ENCODE data around the gene D2HGDH. TPM values are rescaled to one million over a fixed set of nuclear protein-coding genes. Genes with fewer than 3 reads are reported as not detected.

D2HGDH gene
- total and polyA plus RNA-seq, 2 experiments from 2014 or later: 9.7 to 19.1 TPM

DNA sequence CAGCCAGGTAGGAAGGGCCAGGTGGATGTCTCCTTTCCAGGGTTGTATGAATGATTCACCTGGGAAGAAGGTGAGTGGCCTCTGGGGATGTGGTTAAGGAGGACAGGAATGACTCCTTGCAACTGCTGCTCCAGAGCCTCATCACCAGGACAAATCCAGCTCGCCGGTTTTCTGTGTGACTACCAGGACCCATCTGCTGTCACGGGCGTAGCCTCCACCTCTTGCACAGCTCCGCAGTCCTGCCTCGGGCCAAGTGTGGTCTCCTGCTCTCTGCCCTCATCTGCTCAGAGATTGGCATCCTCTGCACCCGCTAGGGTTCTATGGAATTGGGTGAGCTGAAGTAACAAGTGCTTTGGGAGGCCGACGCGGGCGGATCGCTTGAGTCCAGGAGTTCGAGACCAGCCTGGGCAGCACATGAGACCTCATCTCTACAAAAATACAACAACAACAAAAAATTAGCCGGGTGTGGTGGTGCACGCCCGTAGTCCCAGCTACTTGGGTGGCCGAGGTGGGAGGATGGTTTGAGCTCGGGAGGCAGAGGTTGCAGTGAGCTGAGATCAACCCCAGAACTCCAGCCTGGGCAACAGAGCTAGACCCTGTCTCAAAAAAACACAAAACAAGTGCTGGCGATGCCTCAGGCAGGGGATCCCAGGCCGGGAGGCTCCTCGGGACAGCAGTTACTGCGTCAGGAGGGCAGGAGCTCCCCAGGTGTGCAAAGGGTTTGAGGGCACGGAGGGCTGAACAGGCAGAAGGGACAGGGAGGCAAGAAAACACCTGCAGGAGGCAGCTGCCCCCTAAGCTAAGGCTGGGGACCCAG is 831 bp upstream of the D2HGDH start:
- in situ Hi-C loops (cut with MboI): no loop called here
- H4K20me1 ChIP-seq (ENCODE audit: insufficient read depth): no peaks in the 10 kb centered on the region
- H3K27ac ChIP-seq: no peak overlapping the region
- H3K4me1 ChIP-seq (ENCODE audit: insufficient read depth): no peaks in the 10 kb centered on the region
- no peaks in the 10 kb centered on the region for H3K9me2 ChIP-seq (ENCODE audit: insufficient read depth)
- H3K27me3 ChIP-seq (replicated peaks; ENCODE audit: insufficient read depth): no peaks in the 10 kb centered on the region
- TF ChIP-seq EZH2 (IDR thresholded peaks at IDR 0.05; ENCODE audit: insufficient read depth, poor library complexity, severe bottlenecking): no peak
- TF ChIP-seq EZH2phosphoT487 (IDR thresholded peaks at IDR 0.05; ENCODE audit: insufficient read depth, low read depth): no peak
- peak overlapping the region; percentile 93 for H2AFZ ChIP-seq
- H3K9me3 ChIP-seq (ENCODE audit: low read depth): no peaks in the 10 kb centered on the region
- peak overlapping the region; percentile 61; the same call in 1 of the 2 replicates for H3K9ac ChIP-seq
- peaks cover 7% of the 10 kb centered on the region for H3K79me2 ChIP-seq (ENCODE audit: insufficient read depth)
- H3F3A ChIP-seq (ENCODE audit: insufficient read depth): no peaks in the 10 kb centered on the region
- H3K36me3 ChIP-seq (ENCODE audit: low read depth): no peaks in the 10 kb centered on the region
- 62% methylated on average over 21 to 22 of the region's 23 CpGs for WGBS, 2 experiments (ENCODE audit: low coverage in 1 of 2, low lambda C conversion rate in 2 of 2, missing lambda C conversion rate in 2 of 2)
- H3K4me3 ChIP-seq: peak overlapping the region; percentile 84
- no peak for DNase-seq
- peak overlapping the region; percentile 67 for H3K4me2 ChIP-seq (ENCODE audit: unreplicated experiment)

DNA sequence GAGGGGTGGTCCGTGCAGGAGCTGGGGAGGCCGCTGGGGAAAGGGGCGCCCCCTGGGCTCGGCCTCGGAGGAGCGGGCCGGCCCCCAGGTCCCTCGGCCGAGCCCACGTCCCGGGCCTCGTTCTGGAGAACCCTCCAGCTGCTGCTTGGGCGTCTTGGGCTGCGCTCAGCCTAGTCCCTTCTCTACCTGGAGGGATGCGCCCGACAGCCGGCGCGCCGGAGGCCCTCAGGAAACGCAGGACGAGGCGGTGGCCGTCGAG is 293 bp upstream of the D2HGDH start:
- H3K9me3 ChIP-seq (ENCODE audit: low read depth): no peaks in the 10 kb centered on the region
- no peak for DNase-seq
- H3K36me3 ChIP-seq (ENCODE audit: low read depth): no peaks in the 10 kb centered on the region
- H3K27ac ChIP-seq: no peak overlapping the region
- in situ Hi-C loops (cut with MboI): no loop called here
- H3F3A ChIP-seq (ENCODE audit: insufficient read depth): no peaks in the 10 kb centered on the region
- H3K27me3 ChIP-seq (replicated peaks; ENCODE audit: insufficient read depth): no peaks in the 10 kb centered on the region
- H3K9me2 ChIP-seq (ENCODE audit: insufficient read depth): no peaks in the 10 kb centered on the region
- peak overlapping the region; percentile 67 for H3K4me2 ChIP-seq (ENCODE audit: unreplicated experiment)
- WGBS, 2 experiments (ENCODE audit: low coverage in 1 of 2, low lambda C conversion rate in 2 of 2, missing lambda C conversion rate in 2 of 2): 2% methylated on average over 25 of the region's 25 CpGs; no CpG with 5 or more reads in 1 of the 2 experiments
- peak overlapping the region; percentile 84 for H3K4me3 ChIP-seq
- peak overlapping the region; percentile 61; the same call in 1 of the 2 replicates for H3K9ac ChIP-seq
- no peaks in the 10 kb centered on the region for H4K20me1 ChIP-seq (ENCODE audit: insufficient read depth)
- peak overlapping the region; percentile 93 for H2AFZ ChIP-seq
- H3K79me2 ChIP-seq (ENCODE audit: insufficient read depth): peaks cover 7% of the 10 kb centered on the region
- no peak for TF ChIP-seq EZH2phosphoT487 (IDR thresholded peaks at IDR 0.05; ENCODE audit: insufficient read depth, low read depth)
- no peak for TF ChIP-seq EZH2 (IDR thresholded peaks at IDR 0.05; ENCODE audit: insufficient read depth, poor library complexity, severe bottlenecking)
- no peaks in the 10 kb centered on the region for H3K4me1 ChIP-seq (ENCODE audit: insufficient read depth)

DNA sequence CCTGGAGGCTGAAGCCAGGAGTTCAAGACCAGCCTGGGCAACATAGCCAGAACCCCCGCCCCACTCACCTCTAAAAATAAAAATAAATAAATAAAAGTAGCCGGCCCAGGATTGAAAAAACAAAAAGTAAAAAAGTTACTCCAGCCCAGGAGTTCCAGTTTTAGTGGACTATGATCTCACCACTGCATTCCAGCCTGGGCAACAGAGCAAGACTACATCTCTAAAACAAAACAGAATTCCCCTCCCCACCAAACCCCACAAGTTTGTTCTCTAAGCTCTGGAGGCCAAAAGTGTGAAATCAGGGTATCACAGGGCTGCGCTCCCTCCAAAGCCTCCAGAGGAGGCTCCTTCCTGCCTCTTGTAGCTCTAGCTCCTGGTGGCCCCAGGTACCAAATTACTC is 1.7 kb downstream of the D2HGDH start:
- H3K9ac ChIP-seq: no peak overlapping the region
- TF ChIP-seq EZH2phosphoT487 (IDR thresholded peaks at IDR 0.05; ENCODE audit: insufficient read depth, low read depth) (no peak), EZH2 (IDR thresholded peaks at IDR 0.05; ENCODE audit: insufficient read depth, poor library complexity, severe bottlenecking) (no peak)
- H2AFZ ChIP-seq: no peak overlapping the region
- peak overlapping the region; percentile 70 for H3K4me2 ChIP-seq (ENCODE audit: unreplicated experiment)
- in situ Hi-C loops (cut with MboI): no loop called here
- H3K27me3 ChIP-seq (replicated peaks; ENCODE audit: insufficient read depth): no peaks in the 10 kb centered on the region
- H3K27ac ChIP-seq: no peak overlapping the region
- WGBS, 2 experiments (ENCODE audit: low coverage in 1 of 2, low lambda C conversion rate in 2 of 2, missing lambda C conversion rate in 2 of 2): 69 to 71% methylated on average over 3 of the region's 3 CpGs
- H3K9me3 ChIP-seq (ENCODE audit: low read depth): no peaks in the 10 kb centered on the region
- no peaks in the 10 kb centered on the region for H3K36me3 ChIP-seq (ENCODE audit: low read depth)
- H3K4me1 ChIP-seq (ENCODE audit: insufficient read depth): peaks cover 6% of the 10 kb centered on the region; the same call in 1 of the 2 replicates
- no peaks in the 10 kb centered on the region for H3K9me2 ChIP-seq (ENCODE audit: insufficient read depth)
- peaks cover 14% of the 10 kb centered on the region for H3K79me2 ChIP-seq (ENCODE audit: insufficient read depth)
- H4K20me1 ChIP-seq (ENCODE audit: insufficient read depth): no peaks in the 10 kb centered on the region
- H3K4me3 ChIP-seq: no peak overlapping the region
- no peak for DNase-seq
- no peaks in the 10 kb centered on the region for H3F3A ChIP-seq (ENCODE audit: insufficient read depth)

DNA sequence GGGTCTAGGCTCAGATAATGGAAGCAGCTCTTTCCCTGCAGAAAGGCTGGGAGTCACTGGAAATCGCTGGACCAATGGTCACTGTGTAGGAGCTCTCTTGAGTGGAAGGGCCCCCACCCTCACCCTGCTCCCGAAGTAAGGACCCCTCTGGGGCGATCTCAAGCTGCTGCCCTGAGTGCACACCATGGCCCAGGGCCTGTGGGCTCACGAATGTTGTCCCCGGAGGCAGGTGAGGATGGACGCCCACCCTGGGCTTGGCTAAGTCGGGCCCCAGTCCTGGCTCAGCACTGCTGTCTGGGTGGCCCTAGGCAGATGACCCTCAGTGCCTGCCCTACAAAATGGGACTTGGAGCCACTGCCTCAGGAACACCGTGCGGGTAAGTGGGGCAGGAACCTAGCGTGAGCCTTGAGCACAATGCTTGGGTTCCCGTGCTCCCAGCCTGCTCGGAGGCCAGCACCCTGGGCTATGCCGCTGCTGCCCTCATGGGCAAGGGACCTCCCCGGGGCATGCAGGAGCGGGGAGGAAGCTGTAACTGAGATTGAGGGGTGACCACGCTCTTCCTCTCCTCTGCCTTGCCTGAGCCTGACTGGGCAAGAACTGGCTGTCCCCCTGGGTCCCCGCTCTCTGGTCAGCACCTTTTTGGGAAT is 3.7 kb downstream of the D2HGDH start:
- DNase-seq: no peak
- no peaks in the 10 kb centered on the region for H3K9me2 ChIP-seq (ENCODE audit: insufficient read depth)
- no peak overlapping the region for H3K4me3 ChIP-seq
- no peak overlapping the region for H3K27ac ChIP-seq
- H3K79me2 ChIP-seq (ENCODE audit: insufficient read depth): peaks cover 22% of the 10 kb centered on the region
- no peaks in the 10 kb centered on the region for H3K27me3 ChIP-seq (replicated peaks; ENCODE audit: insufficient read depth)
- 95 to 98% methylated on average over 11 to 17 of the region's 17 CpGs for WGBS, 2 experiments (ENCODE audit: low coverage in 1 of 2, low lambda C conversion rate in 2 of 2, missing lambda C conversion rate in 2 of 2)
- H3K9ac ChIP-seq: no peak overlapping the region
- in situ Hi-C loops (cut with MboI): no loop called here
- no peaks in the 10 kb centered on the region for H4K20me1 ChIP-seq (ENCODE audit: insufficient read depth)
- H3K36me3 ChIP-seq (ENCODE audit: low read depth): no peaks in the 10 kb centered on the region
- no peaks in the 10 kb centered on the region for H3K9me3 ChIP-seq (ENCODE audit: low read depth)
- no peaks in the 10 kb centered on the region for H3F3A ChIP-seq (ENCODE audit: insufficient read depth)
- no peak overlapping the region for H3K4me2 ChIP-seq (ENCODE audit: unreplicated experiment)
- no peak overlapping the region for H2AFZ ChIP-seq
- H3K4me1 ChIP-seq (ENCODE audit: insufficient read depth): peaks cover 6% of the 10 kb centered on the region; the same call in 1 of the 2 replicates
- TF ChIP-seq EZH2 (IDR thresholded peaks at IDR 0.05; ENCODE audit: insufficient read depth, poor library complexity, severe bottlenecking): no peak
- TF ChIP-seq EZH2phosphoT487 (IDR thresholded peaks at IDR 0.05; ENCODE audit: insufficient read depth, low read depth): no peak

All from GM23248 (cell line).